Neural cell (in vitro differentiated cells): ENCODE data around the gene SIGLEC1. TPM values are rescaled to one million over a fixed set of nuclear protein-coding genes. Genes with fewer than 3 reads are reported as not detected.

Experiments
- H2AFZ ChIP-seq: fragments of 200-600, 300-800 bp; sonication (generic), shearing (Covaris generic); 2 replicates; pipeline ENCODE4 v1.6.0; 2014; ENCODE audit warnings: low read depth, mild to moderate bottlenecking, antibody characterized with exemption, low read length, moderate library complexity
- H3F3A ChIP-seq: fragments of 200-600 bp; shearing (Covaris generic); 2 replicates; pipeline ENCODE4 v1.6.1; 2016; ENCODE audit warnings: mild to moderate bottlenecking, moderate library complexity, mixed read lengths, antibody characterized with exemption, low read length; ENCODE audit not compliant: insufficient read depth, poor library complexity, severe bottlenecking
- H3K27ac ChIP-seq: fragments of 200-600, 300-800 bp; sonication (generic), shearing (Covaris generic); 2 replicates; pipeline ENCODE4 v1.5.1; 2014; ENCODE audit warnings: mild to moderate bottlenecking, low read length, moderate library complexity
- H3K27me3 ChIP-seq: fragments of 300-800, 200-600 bp; sonication (generic), shearing (Covaris generic); 2 replicates; pipeline ENCODE4 v1.6.0; 2014; ENCODE audit warnings: mild to moderate bottlenecking, low read depth, low read length, moderate library complexity; ENCODE audit not compliant: insufficient read depth
- H3K36me3 ChIP-seq: fragments of 300-800, 200-600 bp; sonication (generic), shearing (Covaris generic); 2 replicates; pipeline ENCODE4 v1.5.1; 2014; ENCODE audit warnings: mild to moderate bottlenecking, antibody characterized with exemption, low read length, moderate library complexity; ENCODE audit not compliant: insufficient read depth
- H3K4me2 ChIP-seq: fragments of 300-800, 200-600 bp; sonication (generic), shearing (Covaris generic); 2 replicates; pipeline ENCODE4 v1.6.0; 2014; ENCODE audit warnings: mild to moderate bottlenecking, low read length
- H3K4me3 ChIP-seq: fragments of 300-800, 200-600 bp; sonication (generic), shearing (Covaris generic); 2 replicates; pipeline ENCODE4 v1.5.1; 2014; ENCODE audit warnings: mild to moderate bottlenecking, low read length, moderate library complexity
- H3K79me2 ChIP-seq: fragments of 200-600 bp; shearing (Covaris generic); replicated peaks from 2 replicates; pipeline ENCODE4 v1.6.0; 2014; ENCODE audit warnings: mild to moderate bottlenecking, low read length, moderate library complexity; ENCODE audit not compliant: insufficient read depth
- H3K9ac ChIP-seq: fragments of 300-800, 200-600 bp; sonication (generic), shearing (Covaris generic); 2 replicates; pipeline ENCODE4 v1.6.1; 2016; ENCODE audit warnings: mild to moderate bottlenecking, low read length, mixed read lengths
- H3K9me2 ChIP-seq: fragments of 200-600 bp; shearing (Covaris generic); 2 replicates; pipeline ENCODE4 v1.6.1; 2016; ENCODE audit warnings: mild to moderate bottlenecking, low read length, mixed read lengths; ENCODE audit not compliant: insufficient read depth
- H3K9me3 ChIP-seq: fragments of 200-600, 300-800 bp; sonication (generic), shearing (Covaris generic); 2 replicates; pipeline ENCODE4 v1.6.1; 2016; ENCODE audit warnings: mild to moderate bottlenecking, mixed run types, low read length, moderate library complexity, mixed read lengths
- H4K20me1 ChIP-seq: fragments of 200-600 bp; shearing (Covaris generic); 2 replicates; pipeline ENCODE4 v1.6.1; 2016; ENCODE audit warnings: mild to moderate bottlenecking, mixed run types; ENCODE audit not compliant: insufficient read depth
- CTCF ChIP-seq: fragments of 450-650 bp; IDR thresholded peaks from 2 replicates; pipeline ENCODE4 v1.5.1; 2014; ENCODE audit warnings: antibody characterized with exemption, mild to moderate bottlenecking, moderate library complexity; ENCODE audit not compliant: poor library complexity, severe bottlenecking
- EP300 ChIP-seq: fragments of 450-650 bp; conservative IDR thresholded peaks from 2 replicates; pipeline ENCODE4 v1.6.1; 2014; ENCODE audit warnings: antibody characterized with exemption, mild to moderate bottlenecking, moderate library complexity; ENCODE audit not compliant: poor library complexity, severe bottlenecking
- EZH2 ChIP-seq: fragments of 200-600, 300-800 bp; shearing (Covaris generic), sonication (generic); IDR thresholded peaks from 2 replicates; pipeline ENCODE4 v1.6.1; 2014; ENCODE audit warnings: antibody characterized with exemption, low read length, borderline replicate concordance, mild to moderate bottlenecking; ENCODE audit not compliant: insufficient read depth, poor library complexity, severe bottlenecking
- MXI1 ChIP-seq: fragments of 450-650 bp; conservative IDR thresholded peaks from 2 replicates; pipeline ENCODE4 v1.6.1; 2014; ENCODE audit warnings: antibody characterized with exemption, mild to moderate bottlenecking; ENCODE audit not compliant: poor library complexity, severe bottlenecking
- POLR2AphosphoS5 ChIP-seq: IDR thresholded peaks from 2 replicates; pipeline ENCODE4 v1.6.1; 2012
- RAD21 ChIP-seq: fragments of 450-650 bp; conservative IDR thresholded peaks from 2 replicates; pipeline ENCODE4 v1.6.1; 2014; ENCODE audit warnings: antibody characterized with exemption, mild to moderate bottlenecking, moderate library complexity
- SMC3 ChIP-seq: fragments of 450-650 bp; conservative IDR thresholded peaks from 2 replicates; pipeline ENCODE4 v1.6.1; 2014; ENCODE audit warnings: antibody characterized with exemption, mild to moderate bottlenecking, moderate library complexity; ENCODE audit not compliant: poor library complexity
- TAF1 ChIP-seq: IDR thresholded peaks from 2 replicates; pipeline ENCODE4 v1.6.1; 2012; ENCODE audit warnings: low read depth
- polyA minus RNA-seq: library from RNA; depleted of rRNA, polyadenylated mRNA; stranded (reverse); fragments of >200 nt; gene quantifications from 2 replicates; pipeline ENCODE4 v1.2.3, GENCODE V29; 2014
- polyA plus RNA-seq: library from polyadenylated mRNA; depleted of rRNA; stranded (reverse); fragments of >200 nt; gene quantifications from 2 replicates; pipeline ENCODE4 v1.2.3, GENCODE V29; 2014
- TF ChIP-seq, protein P1 (sequence below): IDR thresholded peaks from 2 replicates; pipeline ENCODE4 v1.6.1; 2012; ENCODE audit warnings: borderline replicate concordance

SIGLEC1 gene
- polyA plus RNA-seq (0.12 TPM in 1 of 2 replicates, not detected in the other), polyA minus RNA-seq (not detected in 2 replicates)

DNA sequence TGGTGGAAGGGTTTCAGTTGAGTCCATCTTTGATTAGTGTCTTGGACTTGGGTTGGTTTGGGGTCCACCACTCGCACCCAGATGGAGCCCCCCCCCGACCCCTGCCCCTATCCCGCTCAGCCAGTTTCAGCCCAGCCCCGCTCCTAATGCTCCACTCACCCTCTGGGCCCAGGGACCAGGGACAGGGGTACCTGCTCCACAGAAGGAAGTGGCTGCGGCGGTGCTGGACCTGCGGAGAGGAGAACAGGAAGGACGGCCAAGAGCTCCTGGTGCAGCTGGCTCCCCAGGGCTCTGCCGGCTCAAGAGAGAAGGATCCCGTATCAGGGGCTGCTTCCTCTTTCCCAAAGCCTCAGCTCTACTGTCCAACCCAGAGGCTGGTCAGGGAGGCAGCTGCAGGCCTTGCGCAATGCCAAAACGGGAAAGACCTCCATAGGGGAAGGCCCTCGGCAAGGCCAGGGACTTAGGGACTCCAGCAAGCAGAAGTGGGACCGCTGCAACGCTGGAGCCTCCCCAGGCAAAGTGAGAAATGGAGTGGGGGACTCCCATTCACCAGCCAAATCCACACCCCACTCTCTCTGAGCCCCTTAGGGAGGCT lies at the start of gene SIGLEC1:
SIGLEC1 (minus strand) TSS at position 322 of the 595 bp plus-strand sequence. CDS start 5,472 bp downstream, outside the sequence.
- Histone ChIP-seq H3K27ac (no peak within 1 kb of the TSS), H3K4me2 (no peak within 1 kb of the TSS), H3K4me3 (no peak within 1 kb of the TSS), H3K9me3 (no peaks in the 10 kb centered on the region), H3F3A (no peaks in the 10 kb centered on the region), H3K9me2 (no peaks in the 10 kb centered on the region), H3K9ac (no peak within 1 kb of the TSS), H3K36me3 (no peaks in the 10 kb centered on the region), H2AFZ (no peak within 1 kb of the TSS), H4K20me1 (no peaks in the 10 kb centered on the region), H3K79me2 (no peaks in the 10 kb centered on the region), H3K27me3 (no peaks in the 10 kb centered on the region)
- no peak for TF ChIP-seq CTCF
- no peak for TF ChIP-seq EZH2
- TF ChIP-seq, protein P1, sequence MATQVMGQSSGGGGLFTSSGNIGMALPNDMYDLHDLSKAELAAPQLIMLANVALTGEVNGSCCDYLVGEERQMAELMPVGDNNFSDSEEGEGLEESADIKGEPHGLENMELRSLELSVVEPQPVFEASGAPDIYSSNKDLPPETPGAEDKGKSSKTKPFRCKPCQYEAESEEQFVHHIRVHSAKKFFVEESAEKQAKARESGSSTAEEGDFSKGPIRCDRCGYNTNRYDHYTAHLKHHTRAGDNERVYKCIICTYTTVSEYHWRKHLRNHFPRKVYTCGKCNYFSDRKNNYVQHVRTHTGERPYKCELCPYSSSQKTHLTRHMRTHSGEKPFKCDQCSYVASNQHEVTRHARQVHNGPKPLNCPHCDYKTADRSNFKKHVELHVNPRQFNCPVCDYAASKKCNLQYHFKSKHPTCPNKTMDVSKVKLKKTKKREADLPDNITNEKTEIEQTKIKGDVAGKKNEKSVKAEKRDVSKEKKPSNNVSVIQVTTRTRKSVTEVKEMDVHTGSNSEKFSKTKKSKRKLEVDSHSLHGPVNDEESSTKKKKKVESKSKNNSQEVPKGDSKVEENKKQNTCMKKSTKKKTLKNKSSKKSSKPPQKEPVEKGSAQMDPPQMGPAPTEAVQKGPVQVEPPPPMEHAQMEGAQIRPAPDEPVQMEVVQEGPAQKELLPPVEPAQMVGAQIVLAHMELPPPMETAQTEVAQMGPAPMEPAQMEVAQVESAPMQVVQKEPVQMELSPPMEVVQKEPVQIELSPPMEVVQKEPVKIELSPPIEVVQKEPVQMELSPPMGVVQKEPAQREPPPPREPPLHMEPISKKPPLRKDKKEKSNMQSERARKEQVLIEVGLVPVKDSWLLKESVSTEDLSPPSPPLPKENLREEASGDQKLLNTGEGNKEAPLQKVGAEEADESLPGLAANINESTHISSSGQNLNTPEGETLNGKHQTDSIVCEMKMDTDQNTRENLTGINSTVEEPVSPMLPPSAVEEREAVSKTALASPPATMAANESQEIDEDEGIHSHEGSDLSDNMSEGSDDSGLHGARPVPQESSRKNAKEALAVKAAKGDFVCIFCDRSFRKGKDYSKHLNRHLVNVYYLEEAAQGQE, result no peak
- TF ChIP-seq TAF1, result no peak
- no peak for TF ChIP-seq RAD21
- no peak for TF ChIP-seq SMC3
- no peak for TF ChIP-seq MXI1
- TF ChIP-seq EP300, result no peak
- TF ChIP-seq POLR2AphosphoS5, result no peak

DNA sequence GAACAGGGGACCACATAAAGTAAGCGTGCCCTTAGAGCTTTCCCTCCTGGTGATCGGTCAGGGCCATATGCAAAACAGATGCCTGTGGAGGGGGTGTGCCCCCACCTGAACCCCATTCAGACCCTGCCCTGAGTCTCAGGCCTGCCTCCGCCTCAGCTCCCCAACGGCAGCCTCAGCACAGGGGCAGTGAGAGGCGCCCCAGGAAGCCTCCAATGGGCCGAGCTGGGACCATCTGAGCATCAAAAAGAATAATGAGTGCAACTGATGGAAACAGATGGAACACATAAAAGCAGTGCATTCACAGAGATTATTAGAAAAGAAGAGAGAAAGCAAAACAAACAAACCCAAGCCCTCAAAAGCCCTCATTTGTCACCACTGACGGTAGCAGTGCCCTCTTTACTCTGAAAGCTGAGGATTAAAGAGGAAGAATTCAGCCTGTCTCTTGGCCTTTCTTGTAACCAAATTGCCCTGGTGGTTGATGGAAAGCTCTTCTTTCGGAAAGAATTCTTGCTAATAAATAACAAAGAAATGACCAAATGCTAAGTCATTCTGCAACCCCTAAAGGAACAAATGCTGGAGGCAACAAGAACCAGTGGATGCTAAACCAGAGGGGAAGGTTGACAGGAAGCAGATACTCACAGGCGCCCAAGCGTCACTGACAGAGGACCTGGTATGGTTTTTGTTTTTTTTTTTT lies 48.4 kb upstream of the SIGLEC1 start:
- H3K9me2 ChIP-seq, result no peaks in the 10 kb centered on the region
- H3K79me2 ChIP-seq, result peaks cover 6% of the 10 kb centered on the region
- H4K20me1 ChIP-seq, result no peaks in the 10 kb centered on the region
- no peaks in the 10 kb centered on the region for H3K27me3 ChIP-seq
- no peak overlapping the region for H3K4me3 ChIP-seq
- no peaks in the 10 kb centered on the region for H3F3A ChIP-seq
- TF ChIP-seq POLR2AphosphoS5 (no peak), RAD21 (no peak), EZH2 (no peak), MXI1 (no peak), CTCF (no peak), EP300 (no peak), TAF1 (no peak), SMC3 (no peak)
- TF ChIP-seq, protein P1, result no peak
- no peak overlapping the region for H3K27ac ChIP-seq
- H2AFZ ChIP-seq, result no peak overlapping the region
- H3K9ac ChIP-seq, result no peak overlapping the region
- H3K4me2 ChIP-seq, result no peak overlapping the region
- no peaks in the 10 kb centered on the region for H3K9me3 ChIP-seq
- no peaks in the 10 kb centered on the region for H3K36me3 ChIP-seq
